Activated CD8-positive, alpha-beta memory T cell treated with anti-CD3 and anti-CD28 coated beads, Interleukin-2, amount 50 U/mL, for 48 hours (primary cell): ENCODE results near the gene OTX1.
"Not testable (repeated sequence)": the region's sequence is repeated elsewhere in the genome, so short reads cannot be mapped to it uniquely, and the experiment has no call there.

ENCODE experiments used
- DNase-seq: peaks from one replicate; pipeline ENCODE4 v3.0.0-alpha.2; 2020

Gene OTX1

GRCh38 chr2:63059793-63060471, 9.3 kb downstream of the OTX1 start:
- no peak for DNase-seq

GRCh38 chr2:63060472-63060991, 9.9 kb downstream of the OTX1 start:
- DNase-seq = no peak

- no peak for DNase-seq
These were observed 13.6 kb downstream of the OTX1 start for GRCh38 chr2:63064197-63064596.

- DNase-seq = no peak
These were observed 14.0 kb downstream of the OTX1 start for GRCh38 chr2:63064661-63065060.

- DNase-seq = no peak
These were observed 15.6 kb downstream of the OTX1 start for GRCh38 chr2:63066265-63066664.

GRCh38 chr2:63066838-63067237, 16.2 kb downstream of the OTX1 start:
- DNase-seq = no peak

GRCh38 chr2:63071664-63072063, 21.0 kb downstream of the OTX1 start:
- no peak for DNase-seq

- no peak for DNase-seq
These were observed 23.4 kb downstream of the OTX1 start for GRCh38 chr2:63073994-63074393.

GRCh38 chr2:63074399-63074798, 23.8 kb downstream of the OTX1 start:
- not testable (repeated sequence) for DNase-seq

GRCh38 chr2:63078852-63079606, 28.4 kb downstream of the OTX1 start:
- DNase-seq = no peak

- DNase-seq = no peak
These were observed 30.8 kb downstream of the OTX1 start for GRCh38 chr2:63081404-63081803.

- no peak for DNase-seq
These were observed 36.1 kb downstream of the OTX1 start for GRCh38 chr2:63086687-63087086.

GRCh38 chr2:63092401-63092800, 41.8 kb downstream of the OTX1 start:
- DNase-seq = no peak

- DNase-seq = no peak
These were observed 42.2 kb downstream of the OTX1 start for GRCh38 chr2:63092857-63093256.

- no peak for DNase-seq
These were observed 42.9 kb downstream of the OTX1 start for GRCh38 chr2:63093502-63093901.

- DNase-seq = no peak
These were observed 45.9 kb downstream of the OTX1 start for GRCh38 chr2:63096491-63096890.

- no peak for DNase-seq
These were observed 48.4 kb downstream of the OTX1 start for GRCh38 chr2:63099032-63099431.

- DNase-seq = no peak
These were observed 51.3 kb downstream of the OTX1 start for GRCh38 chr2:63101954-63102353.

GRCh38 chr2:63104482-63104881, 53.9 kb downstream of the OTX1 start:
- no peak for DNase-seq
